H1 (cell line): ENCODE results near the gene C1S.

ENCODE experiments used
- SP1 ChIP-seq: IDR thresholded peaks from 2 replicates; pipeline ENCODE4 v1.6.1; 2011; ENCODE audit warnings: low read depth, low read length
- SUZ12 ChIP-seq: fragments of 200-600 bp; sonication (generic); IDR thresholded peaks from 2 replicates; pipeline ENCODE4 v1.6.1; 2012; ENCODE audit warnings: mild to moderate bottlenecking, inconsistent platforms, low read length, moderate library complexity, mixed read lengths
- TF ChIP-seq, protein P1 (sequence below), 3 experiments: IDR thresholded peaks; 1 replicate in 2 of 3; 2 replicates in 1 of 3; pipeline versions ENCODE4 v1.5.1 to v1.6.1; 2011; ENCODE audit warnings: low read length in 3 of 3, mild to moderate bottlenecking in 3 of 3, inconsistent platforms in 2 of 3, low read depth in 1 of 3, moderate library complexity in 1 of 3; ENCODE audit not compliant: insufficient read depth in 1 of 3; ENCODE audit errors: control extremely low read depth in 1 of 3
- TF ChIP-seq, protein P2 (sequence below): IDR thresholded peaks from 2 replicates; pipeline ENCODE4 v1.6.1; 2012; ENCODE audit warnings: low read length, inconsistent platforms

- TF ChIP-seq, protein P1, sequence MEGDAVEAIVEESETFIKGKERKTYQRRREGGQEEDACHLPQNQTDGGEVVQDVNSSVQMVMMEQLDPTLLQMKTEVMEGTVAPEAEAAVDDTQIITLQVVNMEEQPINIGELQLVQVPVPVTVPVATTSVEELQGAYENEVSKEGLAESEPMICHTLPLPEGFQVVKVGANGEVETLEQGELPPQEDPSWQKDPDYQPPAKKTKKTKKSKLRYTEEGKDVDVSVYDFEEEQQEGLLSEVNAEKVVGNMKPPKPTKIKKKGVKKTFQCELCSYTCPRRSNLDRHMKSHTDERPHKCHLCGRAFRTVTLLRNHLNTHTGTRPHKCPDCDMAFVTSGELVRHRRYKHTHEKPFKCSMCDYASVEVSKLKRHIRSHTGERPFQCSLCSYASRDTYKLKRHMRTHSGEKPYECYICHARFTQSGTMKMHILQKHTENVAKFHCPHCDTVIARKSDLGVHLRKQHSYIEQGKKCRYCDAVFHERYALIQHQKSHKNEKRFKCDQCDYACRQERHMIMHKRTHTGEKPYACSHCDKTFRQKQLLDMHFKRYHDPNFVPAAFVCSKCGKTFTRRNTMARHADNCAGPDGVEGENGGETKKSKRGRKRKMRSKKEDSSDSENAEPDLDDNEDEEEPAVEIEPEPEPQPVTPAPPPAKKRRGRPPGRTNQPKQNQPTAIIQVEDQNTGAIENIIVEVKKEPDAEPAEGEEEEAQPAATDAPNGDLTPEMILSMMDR (IDR thresholded peaks at IDR 0.05; ENCODE audit: control extremely low read depth in 1 of 3, insufficient read depth in 1 of 3, low read depth in 1 of 3, low read length in 3 of 3), result no peak
- TF ChIP-seq SP1, result no peak
- no peak for TF ChIP-seq SUZ12
- TF ChIP-seq, protein P2, sequence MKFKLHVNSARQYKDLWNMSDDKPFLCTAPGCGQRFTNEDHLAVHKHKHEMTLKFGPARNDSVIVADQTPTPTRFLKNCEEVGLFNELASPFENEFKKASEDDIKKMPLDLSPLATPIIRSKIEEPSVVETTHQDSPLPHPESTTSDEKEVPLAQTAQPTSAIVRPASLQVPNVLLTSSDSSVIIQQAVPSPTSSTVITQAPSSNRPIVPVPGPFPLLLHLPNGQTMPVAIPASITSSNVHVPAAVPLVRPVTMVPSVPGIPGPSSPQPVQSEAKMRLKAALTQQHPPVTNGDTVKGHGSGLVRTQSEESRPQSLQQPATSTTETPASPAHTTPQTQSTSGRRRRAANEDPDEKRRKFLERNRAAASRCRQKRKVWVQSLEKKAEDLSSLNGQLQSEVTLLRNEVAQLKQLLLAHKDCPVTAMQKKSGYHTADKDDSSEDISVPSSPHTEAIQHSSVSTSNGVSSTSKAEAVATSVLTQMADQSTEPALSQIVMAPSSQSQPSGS, result no peak
These were observed 1.6 kb upstream of the C1S start for GRCh38 chr12:7058850-7059395.
